ENCODE measurements around the gene EFCAB8.

The EFCAB8 gene

DNA sequence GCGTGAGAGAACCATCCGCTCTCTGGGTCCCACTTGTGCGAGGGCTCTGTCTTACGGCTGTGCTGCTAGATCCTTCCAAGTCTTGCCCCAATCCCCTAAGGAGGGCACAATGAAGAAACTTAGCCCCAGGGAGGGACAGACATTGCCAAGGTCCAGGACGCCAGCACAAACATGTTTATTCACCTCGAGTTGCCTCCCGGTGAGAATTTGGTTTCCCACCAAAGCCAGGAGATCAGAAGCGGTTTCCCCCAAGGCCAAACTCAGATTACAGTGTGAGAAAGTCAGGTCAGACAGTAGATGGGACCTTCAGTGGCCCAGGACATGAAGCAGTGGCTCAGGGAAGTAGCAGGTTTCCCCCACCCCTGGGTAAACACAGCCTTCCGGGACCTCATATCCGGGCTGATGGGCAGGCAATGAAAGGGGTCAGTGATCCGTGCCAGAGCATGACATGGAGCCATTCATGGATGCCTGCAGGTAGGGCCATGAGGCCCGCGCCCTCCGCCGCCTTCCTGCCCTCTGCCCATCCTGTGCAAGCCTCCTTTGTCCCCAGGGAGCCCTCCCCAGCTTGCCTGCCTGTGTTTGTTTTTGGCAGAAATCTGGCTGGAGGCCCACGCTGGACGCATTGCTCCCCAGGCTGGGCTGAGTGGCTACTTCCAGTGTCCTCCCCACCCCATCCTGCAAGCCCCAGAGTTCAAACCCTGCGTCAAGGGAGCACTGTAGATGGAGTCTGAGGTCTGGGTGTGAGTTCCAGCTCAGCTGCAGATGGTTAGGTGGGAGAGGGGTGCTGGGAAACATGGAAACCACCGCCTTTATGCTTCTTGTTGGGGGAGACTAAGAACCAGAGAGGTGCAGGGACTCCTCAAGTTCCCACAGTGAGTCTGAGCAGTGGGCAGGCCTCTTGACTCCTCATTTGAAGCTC, 150.8 kb downstream of the EFCAB8 start:
- no peak for DNase-seq

DNA sequence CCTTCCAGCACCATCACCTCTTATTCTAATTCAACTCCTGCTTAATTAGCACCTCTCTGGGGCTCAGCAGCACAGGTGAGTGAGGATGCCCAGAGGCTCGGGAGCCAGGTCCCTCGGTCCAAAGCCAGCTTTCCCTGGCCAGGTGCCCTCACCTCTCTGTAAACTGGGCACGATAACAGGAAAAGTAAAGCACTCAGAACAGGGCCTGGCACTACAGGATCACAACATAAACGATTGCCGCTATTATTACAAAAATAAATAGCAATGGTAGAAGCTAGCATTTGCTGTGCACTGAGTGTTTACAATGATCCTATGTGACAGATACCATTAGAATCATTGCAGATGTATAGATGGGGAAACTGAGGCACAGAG, 151.4 kb downstream of the EFCAB8 start:
- DNase-seq: no peak

DNA sequence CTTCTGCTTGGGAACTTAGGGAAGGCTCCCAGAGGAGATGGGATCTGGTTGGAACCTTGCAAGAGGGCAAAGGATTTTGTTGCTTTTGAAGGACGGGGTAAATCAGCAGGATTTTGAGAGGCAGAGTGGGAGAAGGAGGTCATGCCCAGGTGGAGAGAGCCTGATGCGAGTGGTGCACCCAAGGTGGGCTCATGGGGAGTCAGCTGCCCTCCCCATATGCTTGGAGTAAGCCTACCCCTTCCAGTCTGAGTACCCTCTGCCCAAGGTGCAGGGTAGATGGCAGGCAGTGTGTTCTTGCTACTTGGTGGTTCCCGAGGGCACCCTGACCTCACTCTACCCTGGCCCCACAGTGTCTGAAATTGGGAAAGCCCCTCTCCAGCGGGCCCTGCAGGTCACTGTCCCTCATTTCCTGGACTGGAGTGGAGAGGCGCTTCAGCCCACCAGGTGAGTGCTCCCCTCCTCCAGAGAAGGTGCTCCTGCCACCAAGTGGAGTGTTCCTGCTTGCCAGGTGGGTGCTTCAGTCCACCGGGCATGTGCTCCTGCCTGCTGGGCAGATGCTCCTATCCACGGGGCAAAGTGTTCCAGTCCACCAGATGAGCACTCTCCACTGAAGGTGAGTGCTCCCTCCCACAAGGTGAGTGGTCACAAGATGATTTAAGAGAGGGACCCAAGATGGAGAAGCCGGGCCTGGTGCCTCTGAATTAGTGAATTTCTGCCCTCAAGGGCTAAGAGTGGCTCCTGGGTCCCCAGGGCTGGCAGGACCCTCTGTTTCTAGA, 152.1 kb downstream of the EFCAB8 start:
- DNase-seq: no peak

All from activated gamma-delta T cell treated with Interleukin-2 at 50 U/mL for 16 hours (primary cell).